HepG2 (cell line): ENCODE results near the gene PPIA.

Experiments
- MAFF ChIP-seq: IDR thresholded peaks from 2 replicates; pipeline ENCODE4 v1.6.1; 2011; ENCODE audit warnings: low read depth, low read length, improper control_type of control experiment
- POLR2AphosphoS5 ChIP-seq: IDR thresholded peaks from 2 replicates; pipeline ENCODE4 v1.6.1; 2012; ENCODE audit warnings: low read depth, low read length
- REST ChIP-seq, 2 experiments: IDR thresholded peaks; 2 replicates each; pipeline ENCODE4 v1.6.1; 2011 to 2012; ENCODE audit warnings: low read length in 2 of 2, borderline replicate concordance in 1 of 2, low read depth in 1 of 2, mild to moderate bottlenecking in 1 of 2, moderate library complexity in 1 of 2
- RFX5 ChIP-seq: IDR thresholded peaks from 2 replicates; pipeline ENCODE4 v1.6.1; 2011; ENCODE audit warnings: low read depth, low read length, improper control_type of control experiment
- STAT6 ChIP-seq: sonication (generic); formaldehyde crosslinking; IDR thresholded peaks from 2 replicates; pipeline ENCODE4 v1.4.0; 2020; ENCODE audit warnings: missing genetic modification reagents, mild to moderate bottlenecking, borderline replicate concordance
- UBTF ChIP-seq: sonication (generic); formaldehyde crosslinking; IDR thresholded peaks from 2 replicates; pipeline ENCODE4 v1.4.0; 2020; ENCODE audit warnings: mild to moderate bottlenecking, missing genetic modification reagents
- TF ChIP-seq, protein P1 (sequence below): sonication (generic); formaldehyde crosslinking; IDR thresholded peaks from 2 replicates; pipeline ENCODE4 v1.4.0; 2020; ENCODE audit warnings: missing genetic modification reagents
- TF ChIP-seq, protein P2 (sequence below): sonication (generic); formaldehyde crosslinking; IDR thresholded peaks from 2 replicates; pipeline ENCODE4 v1.5.0; 2020; ENCODE audit warnings: mild to moderate bottlenecking, missing genetic modification reagents, moderate library complexity

GRCh38 chr7:44767912-44768627 is 28.4 kb upstream of the PPIA start:
- no peak for TF ChIP-seq RFX5
- no peak for TF ChIP-seq POLR2AphosphoS5
- TF ChIP-seq, protein P1, sequence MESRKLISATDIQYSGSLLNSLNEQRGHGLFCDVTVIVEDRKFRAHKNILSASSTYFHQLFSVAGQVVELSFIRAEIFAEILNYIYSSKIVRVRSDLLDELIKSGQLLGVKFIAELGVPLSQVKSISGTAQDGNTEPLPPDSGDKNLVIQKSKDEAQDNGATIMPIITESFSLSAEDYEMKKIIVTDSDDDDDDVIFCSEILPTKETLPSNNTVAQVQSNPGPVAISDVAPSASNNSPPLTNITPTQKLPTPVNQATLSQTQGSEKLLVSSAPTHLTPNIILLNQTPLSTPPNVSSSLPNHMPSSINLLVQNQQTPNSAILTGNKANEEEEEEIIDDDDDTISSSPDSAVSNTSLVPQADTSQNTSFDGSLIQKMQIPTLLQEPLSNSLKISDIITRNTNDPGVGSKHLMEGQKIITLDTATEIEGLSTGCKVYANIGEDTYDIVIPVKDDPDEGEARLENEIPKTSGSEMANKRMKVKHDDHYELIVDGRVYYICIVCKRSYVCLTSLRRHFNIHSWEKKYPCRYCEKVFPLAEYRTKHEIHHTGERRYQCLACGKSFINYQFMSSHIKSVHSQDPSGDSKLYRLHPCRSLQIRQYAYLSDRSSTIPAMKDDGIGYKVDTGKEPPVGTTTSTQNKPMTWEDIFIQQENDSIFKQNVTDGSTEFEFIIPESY (CRISPR knock-in tag): no peak
- TF ChIP-seq UBTF (CRISPR knock-in tag): 0 out of 2 replicates have a peak, but pooled peaks have one; percentile 4
- TF ChIP-seq, protein P2, sequence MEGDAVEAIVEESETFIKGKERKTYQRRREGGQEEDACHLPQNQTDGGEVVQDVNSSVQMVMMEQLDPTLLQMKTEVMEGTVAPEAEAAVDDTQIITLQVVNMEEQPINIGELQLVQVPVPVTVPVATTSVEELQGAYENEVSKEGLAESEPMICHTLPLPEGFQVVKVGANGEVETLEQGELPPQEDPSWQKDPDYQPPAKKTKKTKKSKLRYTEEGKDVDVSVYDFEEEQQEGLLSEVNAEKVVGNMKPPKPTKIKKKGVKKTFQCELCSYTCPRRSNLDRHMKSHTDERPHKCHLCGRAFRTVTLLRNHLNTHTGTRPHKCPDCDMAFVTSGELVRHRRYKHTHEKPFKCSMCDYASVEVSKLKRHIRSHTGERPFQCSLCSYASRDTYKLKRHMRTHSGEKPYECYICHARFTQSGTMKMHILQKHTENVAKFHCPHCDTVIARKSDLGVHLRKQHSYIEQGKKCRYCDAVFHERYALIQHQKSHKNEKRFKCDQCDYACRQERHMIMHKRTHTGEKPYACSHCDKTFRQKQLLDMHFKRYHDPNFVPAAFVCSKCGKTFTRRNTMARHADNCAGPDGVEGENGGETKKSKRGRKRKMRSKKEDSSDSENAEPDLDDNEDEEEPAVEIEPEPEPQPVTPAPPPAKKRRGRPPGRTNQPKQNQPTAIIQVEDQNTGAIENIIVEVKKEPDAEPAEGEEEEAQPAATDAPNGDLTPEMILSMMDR: no peak
- TF ChIP-seq STAT6 (CRISPR knock-in tag): no peak
- no peak for TF ChIP-seq MAFF
- TF ChIP-seq REST (IDR thresholded peaks at IDR 0.05; ENCODE audit: borderline replicate concordance in 1 of 2, low read depth in 1 of 2, low read length in 2 of 2): no peak
